Measurements from ENCODE around the gene MICAL3. TPM values are rescaled to one million over a fixed set of nuclear protein-coding genes. Genes with fewer than 3 reads are reported as not detected.

MICAL3 gene
- total RNA-seq, 4 donors from 2014 or later, result 24.3 to 29.7 (median 28.2) TPM

DNA sequence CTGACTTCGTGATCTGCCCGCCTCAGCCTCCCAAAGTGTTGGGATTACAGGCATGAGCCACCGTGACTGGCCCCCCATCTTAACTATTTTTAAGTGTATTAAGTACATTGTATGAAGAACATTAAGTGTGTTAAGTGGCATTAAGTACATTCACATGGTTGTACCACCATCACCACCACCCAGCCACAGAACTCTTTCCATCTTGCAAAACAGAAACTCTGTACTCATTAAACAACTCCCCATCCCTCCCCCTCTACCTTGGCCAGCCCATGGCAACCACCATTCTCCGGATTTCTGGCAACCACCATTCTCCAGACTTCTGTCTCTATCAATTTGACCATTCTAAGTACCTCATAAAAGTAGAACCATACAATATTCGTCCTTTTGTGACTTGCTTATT is 35.6 kb upstream of the MICAL3 start:
- no peak overlapping the region for H3K4me3 ChIP-seq (ENCODE audit: low read depth, poor library complexity, severe bottlenecking)
- TF ChIP-seq, protein P1, sequence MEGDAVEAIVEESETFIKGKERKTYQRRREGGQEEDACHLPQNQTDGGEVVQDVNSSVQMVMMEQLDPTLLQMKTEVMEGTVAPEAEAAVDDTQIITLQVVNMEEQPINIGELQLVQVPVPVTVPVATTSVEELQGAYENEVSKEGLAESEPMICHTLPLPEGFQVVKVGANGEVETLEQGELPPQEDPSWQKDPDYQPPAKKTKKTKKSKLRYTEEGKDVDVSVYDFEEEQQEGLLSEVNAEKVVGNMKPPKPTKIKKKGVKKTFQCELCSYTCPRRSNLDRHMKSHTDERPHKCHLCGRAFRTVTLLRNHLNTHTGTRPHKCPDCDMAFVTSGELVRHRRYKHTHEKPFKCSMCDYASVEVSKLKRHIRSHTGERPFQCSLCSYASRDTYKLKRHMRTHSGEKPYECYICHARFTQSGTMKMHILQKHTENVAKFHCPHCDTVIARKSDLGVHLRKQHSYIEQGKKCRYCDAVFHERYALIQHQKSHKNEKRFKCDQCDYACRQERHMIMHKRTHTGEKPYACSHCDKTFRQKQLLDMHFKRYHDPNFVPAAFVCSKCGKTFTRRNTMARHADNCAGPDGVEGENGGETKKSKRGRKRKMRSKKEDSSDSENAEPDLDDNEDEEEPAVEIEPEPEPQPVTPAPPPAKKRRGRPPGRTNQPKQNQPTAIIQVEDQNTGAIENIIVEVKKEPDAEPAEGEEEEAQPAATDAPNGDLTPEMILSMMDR (IDR thresholded peaks at IDR 0.05), result no peak
- TF ChIP-seq POLR2A (IDR thresholded peaks at IDR 0.05), result no peak
- no peak for DNase-seq (ENCODE audit: low spot score in 2 of 2)
- 87 to 93% methylated on average over 5 of the region's 5 CpGs for WGBS, 2 donors
- intact Hi-C loops (cut with DNase I; ENCODE audit: low total_unique reads), result no loop called here

DNA sequence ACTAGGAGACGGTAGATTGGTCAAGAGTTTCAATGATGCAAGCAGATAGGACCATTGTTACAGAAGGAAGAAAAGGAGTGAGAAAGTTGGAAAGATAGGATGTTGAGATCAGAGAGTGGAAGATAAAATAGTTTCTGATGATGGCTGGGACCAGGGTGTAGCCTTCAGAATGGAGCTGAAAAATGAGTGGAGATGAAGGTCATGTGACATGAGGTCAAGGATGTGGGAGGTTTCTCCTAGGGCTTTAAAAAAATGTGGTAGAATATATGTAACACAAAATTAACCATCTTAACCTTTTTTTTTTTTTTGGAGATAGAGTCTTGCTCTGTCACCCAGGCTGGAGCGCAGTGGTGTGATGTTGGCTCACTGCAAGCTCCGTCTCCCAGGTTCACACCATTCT is 35.1 kb upstream of the MICAL3 start:
- DNase-seq (ENCODE audit: low spot score in 2 of 2), result no peak
- intact Hi-C loops (cut with DNase I; ENCODE audit: low total_unique reads), result no loop called here
- TF ChIP-seq POLR2A (IDR thresholded peaks at IDR 0.05), result no peak
- TF ChIP-seq, protein P1 (IDR thresholded peaks at IDR 0.05), result no peak
- 97 to 99% methylated on average over 3 of the region's 3 CpGs for WGBS, 2 donors
- H3K4me3 ChIP-seq (ENCODE audit: low read depth, poor library complexity, severe bottlenecking), result no peak overlapping the region

DNA sequence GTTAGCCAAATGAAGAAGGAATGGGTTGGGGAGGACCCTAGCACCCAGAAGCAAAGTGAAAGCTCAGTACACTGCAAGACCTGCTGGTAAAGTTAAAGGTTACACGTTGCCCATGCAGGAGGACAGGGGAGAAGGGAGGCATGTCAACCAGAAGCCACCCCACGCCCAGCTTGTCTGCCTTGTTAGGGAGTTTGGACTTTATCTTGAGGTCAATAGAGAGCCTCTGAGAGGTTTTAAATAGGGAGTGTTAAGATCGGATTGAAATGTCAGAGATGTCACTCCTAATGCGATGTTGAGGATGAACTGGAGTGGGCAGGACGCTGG is 34.7 kb upstream of the MICAL3 start:
- H3K4me3 ChIP-seq (ENCODE audit: low read depth, poor library complexity, severe bottlenecking), result no peak overlapping the region
- no peak for TF ChIP-seq POLR2A (IDR thresholded peaks at IDR 0.05)
- TF ChIP-seq, protein P1 (IDR thresholded peaks at IDR 0.05), result no peak
- intact Hi-C loops (cut with DNase I; ENCODE audit: low total_unique reads), result no loop called here
- 89 to 93% methylated on average over 5 of the region's 5 CpGs for WGBS, 2 donors
- no peak for DNase-seq (ENCODE audit: low spot score in 2 of 2)

DNA sequence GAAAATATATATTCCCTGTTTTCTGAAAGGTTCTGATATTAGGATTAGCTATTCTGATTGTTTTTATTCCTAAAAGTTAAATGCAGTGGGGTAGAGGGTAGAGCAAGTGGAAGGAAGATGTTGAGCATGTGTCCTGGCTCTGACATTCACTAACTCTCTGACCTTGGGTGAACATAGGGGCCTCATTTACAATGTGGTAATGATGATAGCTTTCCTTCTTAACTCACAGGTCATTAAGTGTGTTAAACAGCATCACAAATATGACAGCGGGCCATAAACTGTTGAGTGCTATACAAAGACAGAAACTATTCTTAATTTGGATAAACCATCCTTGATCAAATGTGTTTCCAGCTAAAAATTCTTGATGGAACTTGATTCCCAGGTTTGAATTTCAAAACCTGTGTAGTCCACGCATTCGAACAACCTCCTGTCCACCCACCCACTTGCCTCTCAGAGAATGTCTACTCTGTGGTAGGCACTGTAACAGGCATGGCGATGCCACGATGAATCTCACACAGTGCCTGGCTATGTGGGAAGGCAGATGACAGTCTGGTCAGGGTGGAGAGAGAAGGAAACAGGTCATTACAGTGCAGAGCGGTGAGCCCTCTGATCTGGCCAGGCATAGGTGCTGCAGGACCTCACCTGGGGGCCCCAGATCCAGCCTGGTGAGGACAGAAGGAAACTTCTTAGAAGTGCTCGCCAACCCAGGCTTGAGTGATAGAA is 34.2 kb upstream of the MICAL3 start:
- TF ChIP-seq, protein P1 (IDR thresholded peaks at IDR 0.05), result no peak
- no peak for TF ChIP-seq POLR2A (IDR thresholded peaks at IDR 0.05)
- WGBS, 2 donors, result 94 to 98% methylated on average over 7 of the region's 7 CpGs
- H3K4me3 ChIP-seq (ENCODE audit: low read depth, poor library complexity, severe bottlenecking), result no peak overlapping the region
- DNase-seq (ENCODE audit: low spot score in 2 of 2), result no peak
- intact Hi-C loops (cut with DNase I; ENCODE audit: low total_unique reads), result no loop called here

DNA sequence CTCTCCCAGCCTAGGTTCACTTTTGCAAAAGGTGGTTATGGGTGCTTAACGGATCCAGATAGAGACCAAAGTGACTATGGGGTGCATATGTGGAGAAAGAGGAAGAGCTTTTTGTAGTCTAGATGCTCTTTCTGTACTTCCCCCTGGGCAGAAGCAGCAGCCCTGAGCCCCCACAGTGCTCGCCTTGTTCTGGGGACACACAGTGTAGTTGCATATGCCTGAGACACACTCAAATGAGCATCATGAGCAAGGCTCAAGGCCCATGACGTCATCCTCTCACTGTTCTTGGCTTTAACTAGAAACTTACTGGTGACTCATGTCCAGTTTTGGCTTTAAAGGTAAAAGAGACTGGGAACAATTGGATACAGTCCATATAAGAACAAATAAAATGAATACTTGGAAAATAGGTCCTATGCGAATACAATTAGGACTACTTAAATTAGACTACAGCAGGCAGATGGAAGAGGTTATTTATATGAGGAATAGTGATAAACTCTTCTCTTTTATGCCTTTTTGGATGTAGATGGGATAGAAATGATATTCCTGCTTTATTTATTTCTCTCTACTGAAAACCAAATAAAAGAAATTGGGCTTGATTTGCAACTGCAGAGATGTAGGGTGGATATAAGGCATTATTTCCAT is 33.3 kb upstream of the MICAL3 start:
- TF ChIP-seq POLR2A (IDR thresholded peaks at IDR 0.05), result no peak
- TF ChIP-seq, protein P1 (IDR thresholded peaks at IDR 0.05), result no peak
- no peak overlapping the region for H3K4me3 ChIP-seq (ENCODE audit: low read depth, poor library complexity, severe bottlenecking)
- peak; percentile 79 to 94 for DNase-seq (ENCODE audit: low spot score in 2 of 2)
- intact Hi-C loops (cut with DNase I; ENCODE audit: low total_unique reads), result no loop called here
- WGBS, 2 donors, result 57 to 68% methylated on average over 4 of the region's 4 CpGs
